Gastrocnemius medialis (tissue), 4 donors: Measurements from ENCODE around the gene CLIC2. TPM values are rescaled to one million over a fixed set of nuclear protein-coding genes. Genes with fewer than 3 reads are reported as not detected.

Experiments
- ATAC-seq, 2 donors: fragments of 150-250 bp; one replicate each; pipeline ENCODE4 v1.9.1; 2016
- DNase-seq, 2 donors: peaks; one replicate each; pipeline ENCODE4 v3.0.0-alpha.2; 2019
- H3K27ac ChIP-seq, 4 donors: fragments of 200-600 bp; sonication (generic); 1 replicate in 1 of 4; 2 replicates in 3 of 4; pipeline ENCODE4 v1.5.1; 2016 to 2018; ENCODE audit warnings: mild to moderate bottlenecking in 2 of 4, moderate library complexity in 1 of 4
- H3K27me3 ChIP-seq, 3 donors: fragments of 200-600 bp; sonication (generic) in 2 of 3; 1 replicate in 1 of 3; 2 replicates in 2 of 3; pipeline versions ENCODE4 v1.5.1 to v1.6.0; 2016 to 2019; ENCODE audit warnings: mild to moderate bottlenecking in 1 of 3, moderate library complexity in 1 of 3
- H3K36me3 ChIP-seq, 2 donors: fragments of 200-600 bp; sonication (generic) in 1 of 2; one replicate each; pipeline ENCODE4 v1.5.1; 2017 to 2018
- H3K4me1 ChIP-seq, 2 donors: fragments of 200-600 bp; sonication (generic) in 1 of 2; one replicate each; pipeline ENCODE4 v1.5.1; 2016 to 2017; ENCODE audit warnings: mild to moderate bottlenecking in 2 of 2
- H3K4me3 ChIP-seq, 4 donors: fragments of 200-600 bp; sonication (generic) in 3 of 4; 1 replicate in 1 of 4; 2 replicates in 3 of 4; pipeline ENCODE4 v1.5.1; 2016 to 2019; ENCODE audit warnings: mild to moderate bottlenecking in 2 of 4
- H3K9me3 ChIP-seq, 3 donors: fragments of 200-600 bp; sonication (generic) in 2 of 3; 1 replicate in 1 of 3; 2 replicates in 2 of 3; pipeline ENCODE4 v1.5.1; 2016 to 2019
- POLR2A ChIP-seq, 2 donors: fragments of 450-650 bp; IDR thresholded peaks; one replicate each; pipeline ENCODE4 v1.6.1; 2017; ENCODE audit warnings: antibody characterized with exemption in 2 of 2, mild to moderate bottlenecking in 2 of 2, moderate library complexity in 2 of 2
- in situ Hi-C, 4 donors: fragments of 200-750 bp; cut with MboI; loops; one replicate each; pipeline versions ENCODE4 v1.15.0 to v1.8.0; 2017; ENCODE audit warnings: low sequenced_read_pairs in 4 of 4
- intact Hi-C: fragments of 100-400 bp; cut with DNase I; formaldehyde crosslinking; loops from one replicate; pipeline ENCODE4 v1.15.1; 2023; ENCODE audit warnings: low total_unique reads
- microRNA-seq, 2 donors: library from miRNA; unstranded; fragments of <30 nt; microRNA quantifications; one replicate each; pipeline ENCODE4, GENCODE V29; 2016; ENCODE audit warnings: borderline replicate concordance in 2 of 2
- total RNA-seq, 4 donors: library from RNA; depleted of rRNA; stranded (reverse); fragments of >200 nt; gene quantifications; one replicate each; pipeline versions ENCODE4 v1.1.0 to v1.2.3, GENCODE V29; 2016
- TF ChIP-seq, protein P1 (sequence below), 5 experiments: fragments of 450-650 bp in 3 of 5; fragments of 200-600 bp in 2 of 5; sonication (generic) in 2 of 5; IDR thresholded peaks in 4 of 5; conservative IDR thresholded peaks in 1 of 5; 1 replicate in 4 of 5; 2 replicates in 1 of 5; pipeline ENCODE4 v1.5.1; 2016 to 2019; ENCODE audit warnings: antibody characterized with exemption in 5 of 5, mild to moderate bottlenecking in 3 of 5, moderate library complexity in 3 of 5

Gene CLIC2
- total RNA-seq, 4 donors from 2014 or later, result 4.5 to 13.3 (median 7.7) TPM

DNA sequence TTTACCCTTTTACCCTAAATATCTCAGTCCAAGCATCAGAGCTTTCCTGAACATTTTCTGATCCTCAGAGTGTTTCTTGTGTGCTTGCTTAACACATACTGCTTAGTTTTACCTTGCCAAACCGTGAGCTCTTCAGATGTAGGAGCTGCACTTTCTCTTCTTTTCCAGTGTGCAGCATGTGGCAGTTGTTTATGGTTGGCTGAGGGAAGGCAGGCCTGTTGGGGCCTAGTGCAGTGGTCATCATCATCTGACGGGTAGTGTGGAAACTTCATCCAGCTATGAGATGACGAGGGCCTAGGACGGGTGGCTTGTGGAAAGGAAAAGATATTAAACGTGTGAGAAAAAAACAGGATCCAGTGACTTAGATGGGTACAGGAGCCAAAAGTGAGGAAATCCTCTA, 96.7 kb downstream of the CLIC2 start:
- ATAC-seq, result no peak
- Histone ChIP-seq H3K4me3 (no peak overlapping the region), H3K27me3 (no peaks in the 10 kb centered on the region), H3K27ac (no peak overlapping the region), H3K36me3 (peaks cover 0 to 14% of the 10 kb centered on the region in 2 donors), H3K9me3 (no peaks in the 10 kb centered on the region), H3K4me1 (no peaks in the 10 kb centered on the region)
- TF ChIP-seq, protein P1, sequence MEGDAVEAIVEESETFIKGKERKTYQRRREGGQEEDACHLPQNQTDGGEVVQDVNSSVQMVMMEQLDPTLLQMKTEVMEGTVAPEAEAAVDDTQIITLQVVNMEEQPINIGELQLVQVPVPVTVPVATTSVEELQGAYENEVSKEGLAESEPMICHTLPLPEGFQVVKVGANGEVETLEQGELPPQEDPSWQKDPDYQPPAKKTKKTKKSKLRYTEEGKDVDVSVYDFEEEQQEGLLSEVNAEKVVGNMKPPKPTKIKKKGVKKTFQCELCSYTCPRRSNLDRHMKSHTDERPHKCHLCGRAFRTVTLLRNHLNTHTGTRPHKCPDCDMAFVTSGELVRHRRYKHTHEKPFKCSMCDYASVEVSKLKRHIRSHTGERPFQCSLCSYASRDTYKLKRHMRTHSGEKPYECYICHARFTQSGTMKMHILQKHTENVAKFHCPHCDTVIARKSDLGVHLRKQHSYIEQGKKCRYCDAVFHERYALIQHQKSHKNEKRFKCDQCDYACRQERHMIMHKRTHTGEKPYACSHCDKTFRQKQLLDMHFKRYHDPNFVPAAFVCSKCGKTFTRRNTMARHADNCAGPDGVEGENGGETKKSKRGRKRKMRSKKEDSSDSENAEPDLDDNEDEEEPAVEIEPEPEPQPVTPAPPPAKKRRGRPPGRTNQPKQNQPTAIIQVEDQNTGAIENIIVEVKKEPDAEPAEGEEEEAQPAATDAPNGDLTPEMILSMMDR (IDR thresholded peaks at IDR 0.05 in 4 of 5, conservative IDR thresholded peaks at IDR 0.05 in 1 of 5), result no peak
- TF ChIP-seq POLR2A (IDR thresholded peaks at IDR 0.05), result no peak
- intact Hi-C loops (no loop called here), in situ Hi-C loops (no loop called here)
- DNase-seq, result no peak

DNA sequence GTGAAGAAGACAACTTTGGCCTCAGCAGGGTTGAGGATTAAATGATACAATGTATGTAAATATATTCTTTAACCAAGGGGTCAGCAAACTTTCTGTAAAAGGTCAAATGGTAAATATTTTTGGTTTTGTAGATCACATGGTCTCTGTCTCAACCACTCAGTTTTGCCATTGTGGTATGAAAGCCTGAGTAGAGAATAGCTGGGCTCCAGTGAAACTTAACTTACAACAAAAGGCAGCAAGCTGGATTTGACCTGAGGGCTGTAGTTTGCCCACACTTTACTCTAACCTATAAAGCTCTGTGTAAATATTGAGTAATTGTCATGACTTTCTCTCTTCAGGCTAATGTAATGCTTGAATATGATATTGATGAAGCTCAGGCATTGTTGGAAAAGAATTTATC, 98.5 kb downstream of the CLIC2 start:
- in situ Hi-C loops (no loop called here), intact Hi-C loops (no loop called here)
- no peaks in the 10 kb centered on the region for H3K9me3 ChIP-seq
- peaks cover 0 to 17% of the 10 kb centered on the region in 2 donors for H3K36me3 ChIP-seq
- no peak for ATAC-seq
- H3K27me3 ChIP-seq, result no peaks in the 10 kb centered on the region
- TF ChIP-seq, protein P1 (IDR thresholded peaks at IDR 0.05 in 4 of 5, conservative IDR thresholded peaks at IDR 0.05 in 1 of 5), result no peak
- TF ChIP-seq POLR2A (IDR thresholded peaks at IDR 0.05), result no peak
- no peak for DNase-seq
- H3K4me1 ChIP-seq, result no peaks in the 10 kb centered on the region
- no peak overlapping the region for H3K4me3 ChIP-seq
- H3K27ac ChIP-seq, result no peak overlapping the region

DNA sequence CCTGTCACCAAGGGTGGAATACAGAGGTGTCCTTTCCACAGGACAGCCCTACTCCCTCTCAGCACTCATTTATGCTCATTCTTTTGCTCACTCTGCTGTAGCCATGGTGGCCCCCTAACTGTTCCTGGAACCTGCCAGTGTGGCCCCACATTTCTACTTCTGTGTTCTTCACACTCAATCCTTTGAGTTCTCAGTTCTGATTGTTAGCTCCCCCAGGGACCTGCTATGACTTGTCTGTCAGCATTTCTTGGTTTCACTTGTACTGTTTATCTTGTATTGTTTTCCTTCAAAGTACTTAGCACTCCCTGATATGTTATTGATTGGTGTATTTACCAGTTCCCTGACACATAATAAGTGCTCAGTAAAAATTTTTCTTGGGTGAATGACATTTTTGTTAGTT, 103.3 kb downstream of the CLIC2 start:
- ATAC-seq, result no peak
- Histone ChIP-seq H3K27me3 (no peaks in the 10 kb centered on the region), H3K36me3 (peaks cover 0 to 5% of the 10 kb centered on the region in 2 donors), H3K27ac (no peak overlapping the region), H3K9me3 (no peaks in the 10 kb centered on the region), H3K4me3 (no peak overlapping the region), H3K4me1 (peaks cover 3 to 17% of the 10 kb centered on the region in 2 donors)
- intact Hi-C loops (no loop called here), in situ Hi-C loops (no loop called here)
- DNase-seq, result no peak
- TF ChIP-seq POLR2A (IDR thresholded peaks at IDR 0.05), result no peak
- TF ChIP-seq, protein P1 (IDR thresholded peaks at IDR 0.05 in 4 of 5, conservative IDR thresholded peaks at IDR 0.05 in 1 of 5), result no peak

Small RNA genes lying within 50 kb of the gene (microRNA-seq; reads per million reads assigned to microRNA genes)
- gene MIR1184-2, result 0 reads per million in 2 donors

Other genes with a start within 250 kb of the CLIC2 start
- 10 to 100 TPM; 53.6 to 79.9 (median 72.1) TPM for gene VBP1, start 118.2 kb downstream of the CLIC2 start, total RNA-seq
- under 1 TPM in 1 of 4 donors, not detected in 3; 0.13 TPM for gene RAB39B, start 70.1 kb downstream of the CLIC2 start, total RNA-seq
- not detected for gene F8A2, start 47.5 kb upstream of the CLIC2 start, total RNA-seq
- 10 to 100 TPM in 2 of 4 donors, 1 to 10 TPM in 2; 6.8 to 15.5 (median 11.9) TPM for gene F8A3, start 124.0 kb upstream of the CLIC2 start, total RNA-seq